ENCODE data around the gene SOX15. TPM values are rescaled to one million over a fixed set of nuclear protein-coding genes. Genes with fewer than 3 reads are reported as not detected.
A peak's percentile ranks its signal among the peaks of the same experiment; 100 is the strongest.

The SOX15 gene
- total and polyA plus RNA-seq, 2 of the 13 experiments (the other 11 are each of a cell fraction or from before 2014, with no cell fraction given): 0.07 to 0.18 TPM

GRCh38 chr17:7614425-7615264, 24.8 kb upstream of the SOX15 start, which contains the start of gene FXR2 (continued):
- TF ChIP-seq ZNF619 (CRISPR knock-in tag; IDR thresholded peaks at IDR 0.05) (0 out of 2 replicates have a peak, but pooled peaks have one; percentile 13), DNMT1 (CRISPR knock-in tag; IDR thresholded peaks at IDR 0.05) (0 out of 2 replicates have a peak, but pooled peaks have one; percentile 31), ELF4 (CRISPR knock-in tag; IDR thresholded peaks at IDR 0.05; ENCODE audit: borderline replicate concordance) (no peak), HOXD1 (CRISPR knock-in tag; IDR thresholded peaks at IDR 0.05) (0 out of 2 replicates have a peak, but pooled peaks have one; percentile 26), EHMT2 (IDR thresholded peaks at IDR 0.05; ENCODE audit: borderline replicate concordance, low read depth, low read length) (no peak), NR2F1 (CRISPR knock-in tag; IDR thresholded peaks at IDR 0.05) (0 out of 4 replicates have a peak, but pooled peaks of 1 of the 2 experiments have one; percentile 23), DPF2 (CRISPR knock-in tag; IDR thresholded peaks at IDR 0.05; ENCODE audit: borderline replicate concordance, low read depth) (no peak), ZBTB2 (CRISPR knock-in tag; IDR thresholded peaks at IDR 0.05; ENCODE audit: low read depth) (0 out of 2 replicates have a peak, but pooled peaks have one; percentile 62), ZNF761 (CRISPR knock-in tag; conservative IDR thresholded peaks at IDR 0.05) (no peak), SNAPC2 (CRISPR knock-in tag; IDR thresholded peaks at IDR 0.05) (no peak), ZMAT3 (CRISPR knock-in tag; conservative IDR thresholded peaks at IDR 0.05) (peak; percentile 13; the same call in 1 of the 2 replicates), CENPX (CRISPR knock-in tag; IDR thresholded peaks at IDR 0.05) (no peak), CHD2 (IDR thresholded peaks at IDR 0.05; ENCODE audit: low read depth, low read length) (no peak), TAF15 (IDR thresholded peaks at IDR 0.05; ENCODE audit: low read depth, low read length, poor library complexity, severe bottlenecking) (peak; percentile 20), AGO2 (optimal IDR thresholded peaks at IDR 0.05; ENCODE audit: low read depth, low read length) (peak; percentile 50), SAP130 (CRISPR knock-in tag; IDR thresholded peaks at IDR 0.05; ENCODE audit: low read depth) (peak; percentile 71), KMT2A (CRISPR knock-in tag; IDR thresholded peaks at IDR 0.05) (0 out of 2 replicates have a peak, but pooled peaks have one; percentile 16), ZNF737 (CRISPR knock-in tag; IDR thresholded peaks at IDR 0.05; ENCODE audit: borderline replicate concordance) (no peak), ZNF839 (CRISPR knock-in tag; IDR thresholded peaks at IDR 0.05; ENCODE audit: borderline replicate concordance) (no peak), HDAC1 (CRISPR knock-in tag; IDR thresholded peaks at IDR 0.05) (peak; percentile 45; the same call in 1 of the 2 replicates), ZFY (CRISPR knock-in tag; IDR thresholded peaks at IDR 0.05) (peak; percentile 80), ZNF563 (CRISPR knock-in tag; IDR thresholded peaks at IDR 0.05) (peak; percentile 45; the same call in 1 of the 2 replicates), ATAD3A (CRISPR knock-in tag; IDR thresholded peaks at IDR 0.05) (no peak), DNMT3B (CRISPR knock-in tag; conservative IDR thresholded peaks at IDR 0.05) (no peak), ZNF30 (CRISPR knock-in tag; IDR thresholded peaks at IDR 0.05) (no peak), NFYB (CRISPR knock-in tag; IDR thresholded peaks at IDR 0.05) (peak; percentile 86), MTF2 (CRISPR knock-in tag; IDR thresholded peaks at IDR 0.05; ENCODE audit: borderline replicate concordance) (no peak)
- TF ChIP-seq, protein P1, sequence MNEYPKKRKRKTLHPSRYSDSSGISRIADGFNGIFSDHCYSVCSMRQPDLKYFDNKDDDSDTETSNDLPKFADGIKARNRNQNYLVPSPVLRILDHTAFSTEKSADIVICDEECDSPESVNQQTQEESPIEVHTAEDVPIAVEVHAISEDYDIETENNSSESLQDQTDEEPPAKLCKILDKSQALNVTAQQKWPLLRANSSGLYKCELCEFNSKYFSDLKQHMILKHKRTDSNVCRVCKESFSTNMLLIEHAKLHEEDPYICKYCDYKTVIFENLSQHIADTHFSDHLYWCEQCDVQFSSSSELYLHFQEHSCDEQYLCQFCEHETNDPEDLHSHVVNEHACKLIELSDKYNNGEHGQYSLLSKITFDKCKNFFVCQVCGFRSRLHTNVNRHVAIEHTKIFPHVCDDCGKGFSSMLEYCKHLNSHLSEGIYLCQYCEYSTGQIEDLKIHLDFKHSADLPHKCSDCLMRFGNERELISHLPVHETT (CRISPR knock-in tag; conservative IDR thresholded peaks at IDR 0.05): no peak
- TF ChIP-seq, protein P2, sequence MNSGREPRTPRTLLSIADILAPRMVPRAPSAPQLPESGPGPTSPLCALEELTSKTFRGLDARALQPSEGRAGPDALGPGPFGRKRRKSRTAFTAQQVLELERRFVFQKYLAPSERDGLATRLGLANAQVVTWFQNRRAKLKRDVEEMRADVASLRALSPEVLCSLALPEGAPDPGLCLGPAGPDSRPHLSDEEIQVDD (CRISPR knock-in tag; IDR thresholded peaks at IDR 0.05; ENCODE audit: borderline replicate concordance): no peak

Measured in HepG2 (cell line).